ENCODE data around the gene CRELD2. TPM values are rescaled to one million over a fixed set of nuclear protein-coding genes. Genes with fewer than 3 reads are reported as not detected.

Gene CRELD2
- total and polyA plus RNA-seq, 2 donors from 2014 or later: 37.3 to 54.0 TPM

DNA sequence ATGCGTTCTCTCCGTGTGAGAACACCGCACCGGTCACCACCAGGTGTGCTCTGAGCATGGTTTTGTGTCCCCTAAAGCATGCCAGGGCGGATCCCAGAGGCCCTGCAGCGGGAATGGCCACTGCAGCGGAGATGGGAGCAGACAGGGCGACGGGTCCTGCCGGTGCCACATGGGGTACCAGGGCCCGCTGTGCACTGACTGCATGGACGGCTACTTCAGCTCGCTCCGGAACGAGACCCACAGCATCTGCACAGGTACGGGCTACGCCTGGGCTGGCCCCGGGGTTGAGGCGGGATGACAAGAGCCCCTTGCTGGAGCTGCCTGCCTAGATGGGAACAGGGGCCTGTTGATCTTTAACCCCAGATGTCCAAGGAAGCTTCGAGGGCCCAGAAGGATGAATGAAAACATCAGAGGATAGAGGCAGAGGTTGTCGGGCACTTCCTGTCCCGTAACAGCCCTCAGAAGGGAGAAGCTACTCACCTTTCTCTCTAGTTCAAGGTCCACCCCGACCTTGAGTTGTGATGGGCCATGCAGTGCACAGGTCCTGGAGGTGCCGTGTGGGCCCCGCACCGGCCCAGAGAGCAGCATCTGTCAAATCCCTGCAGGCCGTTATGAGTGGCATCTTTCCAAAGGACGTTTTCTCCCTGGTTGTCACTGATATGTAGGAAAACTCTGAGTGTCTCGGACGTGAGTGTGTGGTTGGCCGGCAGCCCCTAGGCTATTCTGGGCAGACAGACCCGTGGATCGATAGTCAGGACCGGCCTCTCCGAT is 3.3 kb downstream of the CRELD2 start:
- intact Hi-C loops (cut with DNase I): no loop called here
- H3K36me3 ChIP-seq (ENCODE audit: control insufficient read depth in 2 of 3, insufficient read depth in 3 of 3, low read length in 3 of 3): peaks cover 0 to 9% (median 0%) of the 10 kb centered on the region in 3 donors
- FAIRE-seq: no peak

DNA sequence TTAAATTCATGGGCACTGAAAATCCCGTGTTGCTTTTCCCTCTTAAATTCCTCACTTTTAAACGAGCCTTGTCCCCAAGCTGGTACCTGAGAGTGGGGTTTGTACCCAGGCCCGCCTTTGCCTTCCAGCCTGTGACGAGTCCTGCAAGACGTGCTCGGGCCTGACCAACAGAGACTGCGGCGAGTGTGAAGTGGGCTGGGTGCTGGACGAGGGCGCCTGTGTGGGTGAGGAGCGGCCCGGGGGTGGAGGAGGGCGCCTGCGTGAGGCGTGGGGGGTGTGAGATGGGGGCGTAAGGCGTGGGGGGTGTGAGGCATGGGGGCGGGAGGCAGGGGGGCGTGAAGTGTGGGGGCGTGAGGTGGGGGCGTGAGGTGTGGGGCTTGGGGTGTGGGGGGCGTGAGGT is 4.0 kb downstream of the CRELD2 start:
- H3K36me3 ChIP-seq (ENCODE audit: control insufficient read depth in 2 of 3, insufficient read depth in 3 of 3, low read length in 3 of 3): peaks cover 0 to 9% (median 0%) of the 10 kb centered on the region in 3 donors
- FAIRE-seq (no peak), DNase-seq (no peak)
- H3K4me3 ChIP-seq (ENCODE audit: low read length in 3 of 3): no peak overlapping the region
- no peak overlapping the region for H3K27ac ChIP-seq (ENCODE audit: low read depth in 2 of 2, low read length in 2 of 2)
- TF ChIP-seq, protein P1, sequence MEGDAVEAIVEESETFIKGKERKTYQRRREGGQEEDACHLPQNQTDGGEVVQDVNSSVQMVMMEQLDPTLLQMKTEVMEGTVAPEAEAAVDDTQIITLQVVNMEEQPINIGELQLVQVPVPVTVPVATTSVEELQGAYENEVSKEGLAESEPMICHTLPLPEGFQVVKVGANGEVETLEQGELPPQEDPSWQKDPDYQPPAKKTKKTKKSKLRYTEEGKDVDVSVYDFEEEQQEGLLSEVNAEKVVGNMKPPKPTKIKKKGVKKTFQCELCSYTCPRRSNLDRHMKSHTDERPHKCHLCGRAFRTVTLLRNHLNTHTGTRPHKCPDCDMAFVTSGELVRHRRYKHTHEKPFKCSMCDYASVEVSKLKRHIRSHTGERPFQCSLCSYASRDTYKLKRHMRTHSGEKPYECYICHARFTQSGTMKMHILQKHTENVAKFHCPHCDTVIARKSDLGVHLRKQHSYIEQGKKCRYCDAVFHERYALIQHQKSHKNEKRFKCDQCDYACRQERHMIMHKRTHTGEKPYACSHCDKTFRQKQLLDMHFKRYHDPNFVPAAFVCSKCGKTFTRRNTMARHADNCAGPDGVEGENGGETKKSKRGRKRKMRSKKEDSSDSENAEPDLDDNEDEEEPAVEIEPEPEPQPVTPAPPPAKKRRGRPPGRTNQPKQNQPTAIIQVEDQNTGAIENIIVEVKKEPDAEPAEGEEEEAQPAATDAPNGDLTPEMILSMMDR (IDR thresholded peaks at IDR 0.05; ENCODE audit: borderline replicate concordance, extremely low read depth, insufficient read depth): no peak
- no peaks in the 10 kb centered on the region for H3K9me3 ChIP-seq (ENCODE audit: control insufficient read depth in 2 of 3, insufficient read depth in 1 of 3, low read length in 3 of 3)
- no peak overlapping the region for H3K9ac ChIP-seq (ENCODE audit: low read length in 3 of 3)
- intact Hi-C loops (cut with DNase I): no loop called here
- H3K4me1 ChIP-seq (ENCODE audit: control insufficient read depth in 2 of 3, insufficient read depth in 2 of 3, low read depth in 1 of 3, low read length in 3 of 3): peaks cover 0 to 7% (median 0%) of the 10 kb centered on the region in 3 donors
- no peaks in the 10 kb centered on the region for H3K27me3 ChIP-seq (ENCODE audit: control insufficient read depth, insufficient read depth, low read length)

More for the DNA sequence above, 3.3 kb downstream of the CRELD2 start:
- Histone ChIP-seq H3K27ac (ENCODE audit: low read depth in 2 of 2, low read length in 2 of 2) (no peak overlapping the region), H3K9me3 (ENCODE audit: control insufficient read depth in 2 of 3, insufficient read depth in 1 of 3, low read length in 3 of 3) (no peaks in the 10 kb centered on the region), H3K9ac (ENCODE audit: low read length in 3 of 3) (no peak overlapping the region), H3K4me1 (ENCODE audit: control insufficient read depth in 2 of 3, insufficient read depth in 2 of 3, low read depth in 1 of 3, low read length in 3 of 3) (peaks cover 0 to 10% (median 0%) of the 10 kb centered on the region in 3 donors), H3K27me3 (ENCODE audit: control insufficient read depth, insufficient read depth, low read length) (no peaks in the 10 kb centered on the region), H3K4me3 (ENCODE audit: low read length in 3 of 3) (no peak overlapping the region)
- peak in 1 of 5 donors; percentile 81 for DNase-seq
- TF ChIP-seq, protein P1 (IDR thresholded peaks at IDR 0.05; ENCODE audit: borderline replicate concordance, extremely low read depth, insufficient read depth): no peak

DNA sequence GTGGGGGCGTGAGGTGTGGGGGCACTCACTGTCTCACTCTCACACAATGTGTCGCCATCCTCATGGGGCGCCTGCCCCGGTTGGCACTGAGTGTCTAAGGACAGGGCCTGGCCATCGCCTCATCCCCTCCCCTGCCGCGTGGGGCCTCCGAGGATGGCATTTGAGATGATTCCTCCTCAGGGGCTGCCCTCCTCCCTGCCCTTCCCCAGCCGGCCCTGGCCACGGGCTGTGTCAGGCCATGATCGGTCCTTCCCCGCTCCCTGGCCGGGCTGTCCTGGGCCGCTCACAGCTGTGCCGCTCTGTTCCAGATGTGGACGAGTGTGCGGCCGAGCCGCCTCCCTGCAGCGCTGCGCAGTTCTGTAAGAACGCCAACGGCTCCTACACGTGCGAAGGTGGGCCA is 4.5 kb downstream of the CRELD2 start:
- Histone ChIP-seq H3K36me3 (ENCODE audit: control insufficient read depth in 2 of 3, insufficient read depth in 3 of 3, low read length in 3 of 3) (peaks cover 0 to 9% (median 0%) of the 10 kb centered on the region in 3 donors), H3K4me1 (ENCODE audit: control insufficient read depth in 2 of 3, insufficient read depth in 2 of 3, low read depth in 1 of 3, low read length in 3 of 3) (peaks cover 0 to 7% (median 0%) of the 10 kb centered on the region in 3 donors), H3K4me3 (ENCODE audit: low read length in 3 of 3) (no peak overlapping the region), H3K27ac (ENCODE audit: low read depth in 2 of 2, low read length in 2 of 2) (no peak overlapping the region), H3K9ac (ENCODE audit: low read length in 3 of 3) (no peak overlapping the region), H3K27me3 (ENCODE audit: control insufficient read depth, insufficient read depth, low read length) (no peaks in the 10 kb centered on the region), H3K9me3 (ENCODE audit: control insufficient read depth in 2 of 3, insufficient read depth in 1 of 3, low read length in 3 of 3) (no peaks in the 10 kb centered on the region)
- DNase-seq (no peak), FAIRE-seq (no peak)
- intact Hi-C loops (cut with DNase I): no loop called here
- TF ChIP-seq, protein P1 (IDR thresholded peaks at IDR 0.05; ENCODE audit: borderline replicate concordance, extremely low read depth, insufficient read depth): no peak

Measured in kidney (tissue), 14 donors.